Ectodermal cell (in vitro differentiated cells): ENCODE results near the gene R3HDML.
A peak's percentile ranks its signal among the peaks of the same experiment; 100 is the strongest.

Experiments used
- H3K27ac ChIP-seq: 2 replicates; pipeline ENCODE4 v1.7.0; 2013; ENCODE audit warnings: mild to moderate bottlenecking, low read depth, low read length; ENCODE audit not compliant: insufficient read depth, poor library complexity, severe bottlenecking
- H3K27me3 ChIP-seq: 2 replicates; pipeline ENCODE4 v1.7.0; 2013; ENCODE audit warnings: mild to moderate bottlenecking, low read length; ENCODE audit not compliant: insufficient read depth, control insufficient read depth, poor library complexity, severe bottlenecking
- H3K36me3 ChIP-seq: one replicate; pipeline ENCODE4 v1.7.0; 2013; ENCODE audit warnings: low read length; ENCODE audit not compliant: control insufficient read depth, insufficient read depth
- H3K4me1 ChIP-seq: one replicate; pipeline ENCODE4 v1.7.0; 2013; ENCODE audit warnings: low read length; ENCODE audit not compliant: control insufficient read depth, insufficient read depth
- H3K4me3 ChIP-seq: 2 replicates; pipeline ENCODE4 v1.7.0; 2013; ENCODE audit warnings: low read depth, low read length, control low read depth; ENCODE audit not compliant: insufficient read depth
- H3K9me3 ChIP-seq: 2 replicates; pipeline ENCODE4 v1.7.0; 2013; ENCODE audit warnings: mild to moderate bottlenecking, low read length, moderate library complexity; ENCODE audit not compliant: control insufficient read depth
- WGBS, 2 experiments: methylation state at CpG; one replicate each; pipeline ENCODE4 v1.1.7; 2013; ENCODE audit warnings: missing lambda C conversion rate in 2 of 2; 5-methylcytosine and 5-hydroxymethylcytosine counted together

The R3HDML gene

DNA sequence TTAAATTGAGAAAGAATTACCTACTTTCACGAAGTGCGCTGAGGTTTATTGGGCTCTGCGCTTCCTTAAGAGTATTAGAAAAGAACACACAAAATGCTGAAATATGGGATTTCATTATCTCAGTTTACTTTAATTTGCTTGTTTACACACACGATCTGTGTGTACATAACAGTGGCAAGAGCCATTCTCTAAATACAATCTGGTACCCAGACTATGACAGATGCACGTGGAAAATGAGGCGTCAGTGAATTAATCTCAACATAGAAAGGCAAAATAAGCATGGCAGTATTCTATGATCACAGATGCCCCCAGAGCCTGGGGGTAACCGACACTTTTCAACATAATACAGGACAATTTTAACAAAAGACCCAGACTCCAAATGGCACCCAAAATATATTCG, 34.1 kb upstream of the R3HDML start:
- H3K27ac ChIP-seq = no peak overlapping the region
- H3K4me1 ChIP-seq = no peaks in the 10 kb centered on the region
- no peak overlapping the region for H3K4me3 ChIP-seq
- H3K9me3 ChIP-seq = no peaks in the 10 kb centered on the region
- H3K36me3 ChIP-seq = no peaks in the 10 kb centered on the region
- WGBS, 2 experiments = 94 to 97% methylated on average over 8 of the region's 8 CpGs
- H3K27me3 ChIP-seq = no peaks in the 10 kb centered on the region

- Histone ChIP-seq H3K4me3 (no peak overlapping the region), H3K27me3 (no peaks in the 10 kb centered on the region), H3K4me1 (no peaks in the 10 kb centered on the region), H3K9me3 (no peaks in the 10 kb centered on the region), H3K36me3 (no peaks in the 10 kb centered on the region), H3K27ac (no peak overlapping the region)
Observed at GRCh38 chr20:44304383-44304782, 32.5 kb upstream of the R3HDML start.

- 93 to 95% methylated on average over 9 of the region's 9 CpGs for WGBS, 2 experiments
- Histone ChIP-seq H3K4me3 (no peak overlapping the region), H3K4me1 (no peaks in the 10 kb centered on the region)
Observed at GRCh38 chr20:44306927-44307326, 29.9 kb upstream of the R3HDML start.

DNA sequence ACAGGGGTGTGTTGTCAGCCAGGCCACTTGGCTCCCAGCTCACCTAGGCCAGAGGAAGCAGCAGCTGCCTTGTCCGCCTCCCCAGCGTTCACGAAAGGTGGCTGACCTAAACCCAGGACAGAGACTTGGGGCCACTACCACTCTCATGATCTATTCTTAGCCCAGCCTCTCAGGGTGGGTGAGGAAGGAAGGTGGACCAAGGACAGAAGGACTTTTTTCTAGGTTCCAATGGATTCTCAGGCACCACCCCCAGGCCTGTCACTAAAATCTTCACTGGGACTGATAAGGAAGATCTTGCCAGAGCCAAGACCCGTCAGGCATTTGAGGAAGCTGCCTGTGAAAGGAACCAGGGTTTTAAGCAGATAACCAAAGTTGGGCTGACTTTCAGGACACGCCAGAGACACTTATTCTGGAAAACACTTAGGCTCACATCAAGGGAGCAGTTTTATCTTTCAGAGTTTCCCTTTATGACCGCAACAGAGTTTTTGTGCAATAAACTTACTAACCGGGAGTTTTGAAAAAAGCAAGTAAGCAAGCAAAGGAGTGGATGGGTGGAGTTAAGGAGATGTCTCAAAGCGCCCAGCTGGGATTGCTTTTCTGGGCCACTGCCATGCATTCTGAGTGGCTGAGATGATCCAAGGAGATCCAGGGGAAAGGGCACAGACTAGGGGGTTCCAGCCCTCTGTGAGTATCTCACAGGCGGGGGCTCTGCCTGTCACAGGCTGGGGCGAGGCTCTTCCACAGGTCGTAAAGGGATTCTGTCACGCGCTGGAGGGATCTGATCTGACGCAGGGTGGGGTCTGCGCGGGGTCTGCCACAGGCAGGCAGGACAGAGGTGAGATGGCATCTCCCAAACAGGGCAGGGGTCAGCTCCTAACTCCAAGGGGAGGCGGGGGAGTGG, 26.8 kb upstream of the R3HDML start:
- peak overlapping the region; percentile 85 for H3K4me3 ChIP-seq
- peaks cover 11% of the 10 kb centered on the region for H3K27me3 ChIP-seq
- no peaks in the 10 kb centered on the region for H3K36me3 ChIP-seq
- H3K27ac ChIP-seq = no peak overlapping the region
- no peaks in the 10 kb centered on the region for H3K4me1 ChIP-seq
- no peaks in the 10 kb centered on the region for H3K9me3 ChIP-seq
- WGBS, 2 experiments = 44 to 49% methylated on average over 17 of the region's 17 CpGs

More at GRCh38 chr20:44306927-44307326, 29.9 kb upstream of the R3HDML start:
- H3K9me3 ChIP-seq = no peaks in the 10 kb centered on the region
- H3K36me3 ChIP-seq = no peaks in the 10 kb centered on the region
- no peak overlapping the region for H3K27ac ChIP-seq
- H3K27me3 ChIP-seq = peaks cover 5% of the 10 kb centered on the region

DNA sequence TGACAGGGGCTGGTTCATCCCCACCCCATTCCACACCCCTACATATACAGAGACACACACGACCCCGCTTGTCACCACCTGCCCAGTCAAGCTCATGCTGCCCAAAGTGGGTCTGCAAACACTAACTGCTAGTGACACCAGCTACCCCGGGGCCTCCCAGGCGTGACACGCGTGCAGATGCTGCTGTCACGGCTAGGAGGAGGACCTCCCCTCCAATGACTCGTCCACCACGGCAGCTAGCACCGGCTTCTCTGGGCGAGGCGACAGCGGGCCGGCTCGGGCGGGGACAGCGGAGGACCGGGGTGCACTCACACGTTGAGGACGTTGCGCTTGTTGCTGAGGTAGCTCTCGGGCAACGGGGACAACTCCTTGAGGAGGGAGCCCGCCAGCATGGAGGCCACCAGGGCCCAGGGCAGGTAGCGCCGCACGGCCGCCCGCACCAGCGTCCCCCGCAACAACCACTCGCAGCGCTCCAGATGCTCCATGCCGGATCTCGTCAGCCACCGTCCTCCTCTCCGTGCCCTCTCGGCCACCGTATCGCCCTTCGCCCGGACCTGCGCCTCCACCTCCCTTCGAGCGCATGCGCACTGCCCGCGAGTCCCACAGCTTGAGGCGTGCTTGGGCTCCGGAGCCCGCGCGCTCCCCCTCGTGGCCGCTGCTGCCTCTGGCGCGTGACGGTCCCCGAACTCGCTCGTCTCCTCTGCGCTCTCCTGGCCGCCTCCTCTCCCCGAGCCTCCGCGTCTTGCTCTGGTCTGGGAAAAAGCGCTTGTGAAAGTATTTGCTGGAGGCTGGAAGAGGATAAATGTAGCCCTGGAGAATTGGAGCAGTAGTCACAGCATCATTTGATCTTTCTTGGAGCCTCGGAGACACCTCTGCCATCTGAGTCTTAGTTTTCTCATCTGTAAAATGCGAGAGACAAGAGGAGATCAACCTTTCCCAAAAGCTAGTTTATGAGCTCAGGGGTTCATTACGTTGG, 25.9 kb upstream of the R3HDML start, which contains the start of gene FITM2:
TSS of gene FITM2 (minus strand) at position 539 of the 976 bp plus-strand sequence. CDS start at position 485, 54 bp downstream.
- Histone ChIP-seq H3K36me3 (no peaks in the 10 kb centered on the region), H3K4me3 (peak within 1 kb of the TSS; percentile 85), H3K27ac (no peak within 1 kb of the TSS), H3K9me3 (no peaks in the 10 kb centered on the region), H3K4me1 (no peaks in the 10 kb centered on the region), H3K27me3 (peaks cover 11% of the 10 kb centered on the region)
- WGBS, 2 experiments = 2 to 3% methylated on average over 69 to 70 of the region's 70 CpGs

DNA sequence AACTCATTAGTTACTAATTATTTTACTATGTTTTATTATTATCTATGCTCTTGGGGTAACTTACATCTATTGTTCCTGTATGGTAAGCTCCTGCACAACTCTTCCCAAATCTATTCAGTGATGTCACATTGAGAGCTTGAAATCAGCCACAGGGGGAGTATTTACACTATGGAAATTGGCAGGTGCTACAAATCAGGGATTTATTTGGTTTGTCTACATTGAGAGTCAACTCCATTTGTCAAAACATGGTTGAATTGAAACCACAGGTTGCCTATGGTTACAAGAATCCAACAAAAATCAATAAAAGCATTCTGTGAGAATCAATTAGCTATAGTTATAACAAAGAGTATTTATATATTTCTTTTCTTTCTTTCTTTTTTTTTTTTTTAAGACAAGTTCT, 22.0 kb upstream of the R3HDML start:
- no peaks in the 10 kb centered on the region for H3K36me3 ChIP-seq
- H3K27me3 ChIP-seq = peaks cover 11% of the 10 kb centered on the region
- no peaks in the 10 kb centered on the region for H3K9me3 ChIP-seq
- no peak overlapping the region for H3K27ac ChIP-seq
- H3K4me3 ChIP-seq = no peak overlapping the region
- H3K4me1 ChIP-seq = no peaks in the 10 kb centered on the region

- WGBS, 2 experiments = 90% methylated on average over 2 of the region's 2 CpGs
- H3K27ac ChIP-seq = no peak overlapping the region
- no peaks in the 10 kb centered on the region for H3K9me3 ChIP-seq
- no peaks in the 10 kb centered on the region for H3K36me3 ChIP-seq
- no peaks in the 10 kb centered on the region for H3K27me3 ChIP-seq
- H3K4me1 ChIP-seq = no peaks in the 10 kb centered on the region
- no peak overlapping the region for H3K4me3 ChIP-seq
Observed at GRCh38 chr20:44319839-44320422, 16.9 kb upstream of the R3HDML start.

DNA sequence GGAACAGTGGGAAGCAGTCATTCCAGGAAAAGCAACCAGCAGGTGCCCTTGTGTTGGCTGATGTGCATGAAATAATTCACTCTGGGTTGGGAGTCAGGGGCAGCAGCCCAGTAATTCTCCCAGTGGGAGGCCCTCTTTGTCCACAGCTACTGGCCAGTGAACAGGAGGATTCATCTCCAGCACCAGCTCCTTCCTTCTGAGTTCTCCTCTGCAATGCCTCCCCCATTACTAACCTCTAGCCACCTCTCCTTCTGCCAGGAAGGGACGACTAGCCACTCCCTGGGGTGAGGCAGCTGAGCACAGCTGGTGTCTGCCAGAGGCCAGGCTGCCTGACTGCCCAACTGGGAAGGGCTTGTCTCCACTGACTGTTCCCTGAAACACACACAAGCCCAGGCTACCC, 12.5 kb upstream of the R3HDML start:
- no peak overlapping the region for H3K4me3 ChIP-seq
- H3K36me3 ChIP-seq = no peaks in the 10 kb centered on the region
- WGBS, 2 experiments = 0% methylated on average over 1 of the region's 1 CpG
- H3K27me3 ChIP-seq = peaks cover 5% of the 10 kb centered on the region
- peak overlapping the region; percentile 64 for H3K27ac ChIP-seq
- H3K9me3 ChIP-seq = no peaks in the 10 kb centered on the region
- H3K4me1 ChIP-seq = peaks cover 5% of the 10 kb centered on the region

GRCh38 chr20:44326391-44327159, 10.3 kb upstream of the R3HDML start:
- H3K9me3 ChIP-seq = no peaks in the 10 kb centered on the region
- H3K27ac ChIP-seq = no peak overlapping the region
- H3K4me1 ChIP-seq = peaks cover 5% of the 10 kb centered on the region
- peaks cover 5% of the 10 kb centered on the region for H3K27me3 ChIP-seq
- no peaks in the 10 kb centered on the region for H3K36me3 ChIP-seq
- 15 to 20% methylated on average over 49 to 50 of the region's 50 CpGs for WGBS, 2 experiments
- H3K4me3 ChIP-seq = no peak overlapping the region
